ENCODE data around the gene LRBA.

GRCh38 chr4:151014521-151015458 lies at the start of gene LRBA:
- no peak for TF ChIP-seq POLR2A (IDR thresholded peaks at IDR 0.05; ENCODE audit: low read depth)
- no peak for TF ChIP-seq CTCF (IDR thresholded peaks at IDR 0.05)
